SK-N-SH treated with all-trans-retinoic acid at 6 μM for 48 hours (cell line): ENCODE measurements around the gene FGFR3.

Experiments
- ARNTL ChIP-seq: fragments of 450-650 bp; formaldehyde crosslinking; IDR thresholded peaks from 2 replicates; pipeline ENCODE4 v1.5.0; 2020; ENCODE audit warnings: low read depth, mild to moderate bottlenecking, moderate library complexity, borderline replicate concordance
- ESRRG ChIP-seq: fragments of 250-450 bp; sonication (Bioruptor Pico); IDR thresholded peaks from 2 replicates; pipeline ENCODE4 v1.6.1; 2021; ENCODE audit warnings: mild to moderate bottlenecking
- GLIS3 ChIP-seq: fragments of 250-450 bp; sonication (Bioruptor Pico); IDR thresholded peaks from 2 replicates; pipeline ENCODE4 v1.5.0; 2020; ENCODE audit warnings: mild to moderate bottlenecking, moderate library complexity
- ISL1 ChIP-seq: fragments of 250-450 bp; sonication (Bioruptor Pico); IDR thresholded peaks from 2 replicates; pipeline ENCODE4 v2.1.2; 2022; ENCODE audit warnings: mild to moderate bottlenecking, moderate library complexity
- RARB ChIP-seq: fragments of 250-450 bp; sonication (Bioruptor Pico); IDR thresholded peaks from 2 replicates; pipeline ENCODE4 v1.8.0; 2021; ENCODE audit warnings: mild to moderate bottlenecking, moderate library complexity
- SNAI2 ChIP-seq: fragments of 250-450 bp; sonication (Bioruptor Pico); IDR thresholded peaks from 2 replicates; pipeline ENCODE4 v1.5.0; 2020; ENCODE audit warnings: mild to moderate bottlenecking, moderate library complexity
- TCF4 ChIP-seq: fragments of 250-450 bp; sonication (Bioruptor Pico); IDR thresholded peaks from 2 replicates; pipeline ENCODE4 v1.8.0; 2021; ENCODE audit warnings: mild to moderate bottlenecking, moderate library complexity, borderline replicate concordance
- ZFP3 ChIP-seq: fragments of 250-450 bp; sonication (Bioruptor Pico); IDR thresholded peaks from 2 replicates; pipeline ENCODE4 v1.5.0; 2020; ENCODE audit warnings: mild to moderate bottlenecking, moderate library complexity
- TF ChIP-seq, protein P1 (sequence below): fragments of 250-450 bp; sonication (Bioruptor Pico); IDR thresholded peaks from 2 replicates; pipeline ENCODE4 v1.5.1; 2020; ENCODE audit warnings: low read depth, mild to moderate bottlenecking, moderate library complexity
- TF ChIP-seq, protein P2 (sequence below): fragments of 250-450 bp; sonication (Bioruptor Pico); IDR thresholded peaks from 2 replicates; pipeline ENCODE4 v1.5.0; 2020; ENCODE audit warnings: mild to moderate bottlenecking, moderate library complexity
- TF ChIP-seq, protein P3 (sequence below): fragments of 250-450 bp; sonication (Bioruptor Pico); IDR thresholded peaks from 2 replicates; pipeline ENCODE4 v1.8.0; 2021; ENCODE audit warnings: low read depth, mild to moderate bottlenecking, moderate library complexity, borderline replicate concordance

DNA sequence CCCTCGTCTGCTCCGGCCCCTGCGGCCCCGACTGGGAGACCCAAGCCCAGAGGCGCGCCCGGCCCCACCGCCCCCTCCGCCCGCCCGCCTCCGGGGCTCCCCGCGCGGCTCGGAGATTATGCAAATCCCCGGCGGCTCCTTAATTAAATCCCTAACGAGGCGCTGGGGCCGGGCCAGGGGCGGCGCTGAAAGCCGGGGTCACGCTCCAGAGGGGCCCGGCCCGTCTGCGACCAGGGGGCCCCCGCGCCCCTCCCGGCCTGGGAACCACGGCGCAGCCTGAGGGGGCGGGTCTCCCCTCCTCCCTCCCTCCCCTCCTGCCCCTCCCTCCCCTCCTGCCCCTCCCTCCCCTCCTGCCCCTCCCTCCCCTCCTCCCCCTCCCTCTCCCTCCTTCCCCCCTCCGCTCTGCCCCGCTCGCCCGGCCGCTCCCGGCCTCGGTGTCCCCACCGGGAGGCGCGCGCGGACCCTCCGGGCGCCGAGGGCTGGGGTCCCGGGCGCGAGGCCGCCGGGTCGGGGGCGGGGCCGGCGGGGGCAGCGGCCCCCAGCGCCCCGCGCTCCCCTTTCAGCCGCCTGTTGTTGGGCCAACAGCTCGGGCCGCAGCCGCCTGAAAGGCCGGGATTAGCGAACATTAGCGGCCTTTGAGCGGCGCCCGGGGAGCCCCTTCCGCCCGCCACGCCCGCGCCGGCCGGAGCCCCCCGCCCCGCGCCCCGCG, 25.9 kb upstream of the FGFR3 start:
- TF ChIP-seq ARNTL (CRISPR knock-in tag) (no peak), ZFP3 (CRISPR knock-in tag) (no peak), RARB (CRISPR knock-in tag) (no peak), SNAI2 (CRISPR knock-in tag) (no peak), TCF4 (CRISPR knock-in tag) (no peak), GLIS3 (no peak), ISL1 (no peak), ESRRG (CRISPR knock-in tag) (no peak)
- TF ChIP-seq, protein P1, sequence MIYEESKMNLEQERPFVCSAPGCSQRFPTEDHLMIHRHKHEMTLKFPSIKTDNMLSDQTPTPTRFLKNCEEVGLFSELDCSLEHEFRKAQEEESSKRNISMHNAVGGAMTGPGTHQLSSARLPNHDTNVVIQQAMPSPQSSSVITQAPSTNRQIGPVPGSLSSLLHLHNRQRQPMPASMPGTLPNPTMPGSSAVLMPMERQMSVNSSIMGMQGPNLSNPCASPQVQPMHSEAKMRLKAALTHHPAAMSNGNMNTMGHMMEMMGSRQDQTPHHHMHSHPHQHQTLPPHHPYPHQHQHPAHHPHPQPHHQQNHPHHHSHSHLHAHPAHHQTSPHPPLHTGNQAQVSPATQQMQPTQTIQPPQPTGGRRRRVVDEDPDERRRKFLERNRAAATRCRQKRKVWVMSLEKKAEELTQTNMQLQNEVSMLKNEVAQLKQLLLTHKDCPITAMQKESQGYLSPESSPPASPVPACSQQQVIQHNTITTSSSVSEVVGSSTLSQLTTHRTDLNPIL (CRISPR knock-in tag): no peak
- TF ChIP-seq, protein P2, sequence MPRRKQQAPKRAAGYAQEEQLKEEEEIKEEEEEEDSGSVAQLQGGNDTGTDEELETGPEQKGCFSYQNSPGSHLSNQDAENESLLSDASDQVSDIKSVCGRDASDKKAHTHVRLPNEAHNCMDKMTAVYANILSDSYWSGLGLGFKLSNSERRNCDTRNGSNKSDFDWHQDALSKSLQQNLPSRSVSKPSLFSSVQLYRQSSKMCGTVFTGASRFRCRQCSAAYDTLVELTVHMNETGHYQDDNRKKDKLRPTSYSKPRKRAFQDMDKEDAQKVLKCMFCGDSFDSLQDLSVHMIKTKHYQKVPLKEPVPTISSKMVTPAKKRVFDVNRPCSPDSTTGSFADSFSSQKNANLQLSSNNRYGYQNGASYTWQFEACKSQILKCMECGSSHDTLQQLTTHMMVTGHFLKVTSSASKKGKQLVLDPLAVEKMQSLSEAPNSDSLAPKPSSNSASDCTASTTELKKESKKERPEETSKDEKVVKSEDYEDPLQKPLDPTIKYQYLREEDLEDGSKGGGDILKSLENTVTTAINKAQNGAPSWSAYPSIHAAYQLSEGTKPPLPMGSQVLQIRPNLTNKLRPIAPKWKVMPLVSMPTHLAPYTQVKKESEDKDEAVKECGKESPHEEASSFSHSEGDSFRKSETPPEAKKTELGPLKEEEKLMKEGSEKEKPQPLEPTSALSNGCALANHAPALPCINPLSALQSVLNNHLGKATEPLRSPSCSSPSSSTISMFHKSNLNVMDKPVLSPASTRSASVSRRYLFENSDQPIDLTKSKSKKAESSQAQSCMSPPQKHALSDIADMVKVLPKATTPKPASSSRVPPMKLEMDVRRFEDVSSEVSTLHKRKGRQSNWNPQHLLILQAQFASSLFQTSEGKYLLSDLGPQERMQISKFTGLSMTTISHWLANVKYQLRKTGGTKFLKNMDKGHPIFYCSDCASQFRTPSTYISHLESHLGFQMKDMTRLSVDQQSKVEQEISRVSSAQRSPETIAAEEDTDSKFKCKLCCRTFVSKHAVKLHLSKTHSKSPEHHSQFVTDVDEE (CRISPR knock-in tag): no peak
- TF ChIP-seq, protein P3, sequence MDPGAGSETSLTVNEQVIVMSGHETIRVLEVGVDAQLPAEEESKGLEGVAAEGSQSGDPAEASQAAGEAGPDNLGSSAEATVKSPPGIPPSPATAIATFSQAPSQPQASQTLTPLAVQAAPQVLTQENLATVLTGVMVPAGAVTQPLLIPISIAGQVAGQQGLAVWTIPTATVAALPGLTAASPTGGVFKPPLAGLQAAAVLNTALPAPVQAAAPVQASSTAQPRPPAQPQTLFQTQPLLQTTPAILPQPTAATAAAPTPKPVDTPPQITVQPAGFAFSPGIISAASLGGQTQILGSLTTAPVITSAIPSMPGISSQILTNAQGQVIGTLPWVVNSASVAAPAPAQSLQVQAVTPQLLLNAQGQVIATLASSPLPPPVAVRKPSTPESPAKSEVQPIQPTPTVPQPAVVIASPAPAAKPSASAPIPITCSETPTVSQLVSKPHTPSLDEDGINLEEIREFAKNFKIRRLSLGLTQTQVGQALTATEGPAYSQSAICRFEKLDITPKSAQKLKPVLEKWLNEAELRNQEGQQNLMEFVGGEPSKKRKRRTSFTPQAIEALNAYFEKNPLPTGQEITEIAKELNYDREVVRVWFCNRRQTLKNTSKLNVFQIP (CRISPR knock-in tag): no peak
